Measurements from ENCODE around the gene DHRS4. TPM values are rescaled to one million over a fixed set of nuclear protein-coding genes. Genes with fewer than 3 reads are reported as not detected.
"Not testable (repeated sequence)": the region's sequence is repeated elsewhere in the genome, so short reads cannot be mapped to it uniquely, and the experiment has no call there.

Gene DHRS4
- total and polyA plus RNA-seq, 2 of the 13 experiments (the other 11 are each of a cell fraction or from before 2014, with no cell fraction given), result 23.9 to 45.1 TPM

- Histone ChIP-seq H3K4me2 (ENCODE audit: low read depth, low read length) (peak overlapping the region; percentile 52), H3K27ac (ENCODE audit: extremely low read length, insufficient read depth, low read length) (peak overlapping the region; percentile 69), H3K4me1 (ENCODE audit: insufficient read depth, low read length) (peaks cover 56% of the 10 kb centered on the region)
- H3K36me3 ChIP-seq (replicated peaks in 1 of 2; ENCODE audit: control insufficient read depth in 1 of 2, insufficient read depth in 2 of 2, low read length in 2 of 2); H3K9me3 ChIP-seq (ENCODE audit: low read length); FAIRE-seq; H4K20me1 ChIP-seq (ENCODE audit: insufficient read depth, low read length); H3K79me2 ChIP-seq (ENCODE audit: insufficient read depth, low read length); H3K4me3 ChIP-seq (replicated peaks in 1 of 3; ENCODE audit: insufficient read depth in 1 of 3, low read depth in 2 of 3, low read length in 3 of 3); H2AFZ ChIP-seq (ENCODE audit: low read length); H3K9ac ChIP-seq (ENCODE audit: insufficient read depth, low read depth, low read length); BruUV-seq (replicated peaks); H3K27me3 ChIP-seq (ENCODE audit: control insufficient read depth in 1 of 2, insufficient read depth in 2 of 2, low read length in 2 of 2); ATAC-seq; CTCF ChIA-PET (ENCODE audit: low intra/inter-chr PET ratio, low total read pairs); TF ChIP-seq FOXP1 (IDR thresholded peaks at IDR 0.05): not testable (repeated sequence)
- POLR2A ChIA-PET, result interaction anchor here (0.8 to 1.1 kb wide), 2 partner anchors 51 to 112 kb away, joined by 3 to 4 read pairs; partner anchors contain the start of gene PCK2
- WGBS (ENCODE audit: low lambda C conversion rate), result 49% methylated on average over 10 of the region's 10 CpGs
- intact Hi-C loops (cut with micrococcal nuclease; ENCODE audit: unreplicated experiment) (loop anchor here (5.0 kb wide), 1 partner anchor 110 kb away; the partner anchor contains the start of gene PCK2), in situ Hi-C loops (cut with HindIII; ENCODE audit: extremely low pct_ligation_motif_present, low pct_unique_long_range_greater_than_20kb) (loop anchor here (10.0 kb wide), 1 partner anchor 53 kb away; no protein-coding TSS in a partner anchor)
- peak; percentile 65 for DNase-seq (ENCODE audit: low spot score)
- TF ChIP-seq SALL1 (CRISPR knock-in tag; IDR thresholded peaks at IDR 0.05) (peak; percentile 82), HMGXB4 (CRISPR knock-in tag; IDR thresholded peaks at IDR 0.05; ENCODE audit: borderline replicate concordance in 1 of 2, low read depth in 1 of 2) (peak; percentile 28 to 50; a peak in 1 of 4 replicates), ZNF773 (CRISPR knock-in tag; IDR thresholded peaks at IDR 0.05; ENCODE audit: borderline replicate concordance) (0 out of 2 replicates have a peak, but pooled peaks have one; percentile 55), FOXP1 (CRISPR knock-in tag; IDR thresholded peaks at IDR 0.05) (peak; percentile 89), YEATS2 (CRISPR knock-in tag; IDR thresholded peaks at IDR 0.05; ENCODE audit: borderline replicate concordance) (peak; percentile 36; the same call in 1 of the 2 replicates), ZNF724P (CRISPR knock-in tag; IDR thresholded peaks at IDR 0.05; ENCODE audit: borderline replicate concordance) (peak; percentile 75; the same call in 1 of the 2 replicates), ZNF501 (CRISPR knock-in tag; IDR thresholded peaks at IDR 0.05) (peak; percentile 87), MTERF4 (CRISPR knock-in tag; IDR thresholded peaks at IDR 0.05) (peak; percentile 66; the same call in 1 of the 2 replicates), ZNF710 (CRISPR knock-in tag; IDR thresholded peaks at IDR 0.05; ENCODE audit: borderline replicate concordance) (peak; percentile 18; the same call in 1 of the 2 replicates), KLF16 (CRISPR knock-in tag; IDR thresholded peaks at IDR 0.05) (0 out of 4 replicates have a peak, but pooled peaks of 1 of the 2 experiments have one; percentile 21), MED1 (CRISPR knock-in tag; IDR thresholded peaks at IDR 0.05) (peak; percentile 89), ZNF205 (CRISPR knock-in tag; IDR thresholded peaks at IDR 0.05) (0 out of 2 replicates have a peak, but pooled peaks have one; percentile 20), RXRA (CRISPR knock-in tag; IDR thresholded peaks at IDR 0.05) (peak; percentile 18; the same call in 1 of the 2 replicates), SIX4 (CRISPR knock-in tag; IDR thresholded peaks at IDR 0.05) (0 out of 2 replicates have a peak, but pooled peaks have one; percentile 50)
These were observed 28.6 kb downstream of the DHRS4 start for GRCh38 chr14:23981951-23982813.
